Tongue (tissue), 2 donors: ENCODE measurements around the gene TMEM150C. TPM values are rescaled to one million over a fixed set of nuclear protein-coding genes. Genes with fewer than 3 reads are reported as not detected.
A peak's percentile ranks its signal among the peaks of the same experiment; 100 is the strongest.
"Not testable (repeated sequence)": the region's sequence is repeated elsewhere in the genome, so short reads cannot be mapped to it uniquely, and the experiment has no call there.

ENCODE experiments used
- DNase-seq: peaks from one replicate; pipeline ENCODE4 v3.0.0-alpha.2; 2015
- total RNA-seq: library from RNA; depleted of rRNA; stranded (reverse); fragments of >200 nt; gene quantifications from one replicate; pipeline ENCODE4 v1.2.3, GENCODE V29; 2014

TMEM150C gene
- total RNA-seq, 1 donor from 2014 or later: 6.4 TPM

DNA sequence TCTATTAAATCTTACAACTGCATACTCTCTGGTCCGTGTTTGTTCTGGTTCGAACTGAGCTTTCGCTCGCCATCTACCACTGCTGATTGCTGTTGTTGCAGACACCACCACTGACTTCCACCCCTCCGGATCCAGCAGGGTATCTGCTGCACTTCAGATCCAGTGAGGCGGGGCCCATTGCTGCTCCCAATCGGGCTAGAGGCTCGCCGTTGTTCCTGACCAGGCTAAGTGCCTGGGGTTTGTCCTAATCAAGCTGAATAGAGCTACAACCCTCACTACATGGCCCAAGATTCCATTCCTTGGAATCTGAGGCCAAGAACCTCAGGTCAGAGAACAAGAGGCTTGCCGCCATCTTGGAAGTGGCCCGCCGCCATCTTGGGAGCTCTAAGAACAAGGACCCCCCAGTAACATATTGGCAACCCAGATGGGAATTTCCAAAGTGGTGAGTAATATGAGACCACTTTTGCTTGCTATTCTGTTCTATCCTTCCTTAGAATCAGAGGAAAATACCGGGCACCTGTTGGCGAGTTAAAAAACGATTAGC, 88.1 kb downstream of the TMEM150C start:
- DNase-seq: no peak

DNA sequence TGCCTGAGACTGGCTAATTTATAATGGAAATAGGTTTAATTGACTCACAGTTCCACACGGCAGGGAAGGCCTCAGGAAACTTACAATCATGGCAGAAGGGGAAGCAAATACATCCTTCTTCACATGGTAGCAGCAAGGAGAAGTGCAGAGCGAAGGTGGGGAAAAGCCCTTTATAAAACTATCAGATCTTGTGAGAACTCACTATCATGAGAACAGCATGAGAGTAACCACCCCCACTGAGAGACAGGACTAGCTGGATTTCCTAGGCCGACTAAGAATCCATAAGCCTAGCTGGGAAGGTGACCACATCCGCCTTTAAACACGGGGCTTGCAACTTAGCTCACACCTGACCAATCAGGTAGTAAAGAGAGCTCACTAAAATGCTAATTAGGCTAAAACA, 88.7 kb downstream of the TMEM150C start:
- DNase-seq: not testable (repeated sequence)

GRCh38 chr4:82469791-82470345, 91.9 kb downstream of the TMEM150C start:
- DNase-seq: no peak

GRCh38 chr4:82467471-82467870, 94.3 kb downstream of the TMEM150C start:
- no peak for DNase-seq

DNA sequence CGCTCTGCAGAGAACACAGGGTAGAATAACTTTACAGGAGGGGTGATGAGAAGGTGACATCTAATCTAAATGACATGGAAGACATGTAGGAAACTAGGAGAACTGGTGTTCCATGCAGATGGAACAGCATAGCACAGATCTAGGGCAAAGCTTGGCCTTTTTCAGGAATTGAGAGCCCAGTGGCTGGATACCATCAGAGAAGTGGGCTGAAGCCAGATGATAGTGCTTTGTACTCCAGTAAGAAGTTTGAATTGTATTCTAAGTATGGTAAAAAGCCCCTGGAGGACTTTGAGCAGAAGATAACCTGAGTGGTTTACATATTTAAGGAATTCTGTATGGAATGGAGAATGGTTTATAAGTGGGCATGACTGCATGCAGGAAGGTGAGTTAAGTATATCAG, 98.6 kb downstream of the TMEM150C start:
- no peak for DNase-seq

- DNase-seq: peak; percentile 96
Measured at GRCh38 chr4:82462415-82462831, 99.4 kb downstream of the TMEM150C start.

DNA sequence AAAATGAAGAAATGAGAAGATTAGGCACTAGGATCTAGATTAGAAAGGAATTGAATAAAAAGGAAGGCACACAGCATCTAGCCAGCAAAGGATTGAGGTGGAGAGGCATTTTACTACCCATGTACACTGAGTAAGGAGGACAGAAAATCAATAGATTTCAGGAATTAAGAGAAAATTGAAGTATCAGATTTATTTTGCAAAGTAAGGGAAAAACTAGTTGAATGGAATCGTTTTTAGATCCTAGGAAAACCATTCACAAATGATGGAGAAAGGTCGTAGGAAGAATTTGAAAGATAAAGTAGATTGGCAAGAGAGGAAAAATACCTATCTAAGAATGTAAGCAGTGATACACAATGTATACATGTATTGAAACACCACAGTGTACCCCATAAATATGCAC, 100.1 kb downstream of the TMEM150C start:
- DNase-seq: no peak

DNA sequence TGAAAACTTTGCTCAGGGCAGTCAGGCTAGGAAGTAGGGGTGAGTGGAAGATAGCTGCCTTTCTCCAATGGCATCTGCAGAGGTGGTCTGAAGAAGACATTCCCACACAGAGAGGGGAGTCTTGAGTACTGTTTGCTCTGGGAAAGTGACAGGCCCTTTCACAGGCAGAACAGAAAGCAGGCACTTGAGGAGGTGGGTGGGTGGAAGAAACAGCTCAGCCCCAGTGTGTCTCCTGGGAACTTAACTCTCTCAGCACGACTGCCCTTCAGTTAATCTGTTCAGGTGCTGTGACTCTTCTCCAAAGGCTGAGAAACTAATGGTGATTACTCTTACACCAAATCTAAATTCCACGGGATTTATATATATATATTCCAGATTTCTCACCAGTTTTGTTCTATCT, 103.1 kb downstream of the TMEM150C start:
- DNase-seq: no peak

GRCh38 chr4:82457266-82457665, 104.5 kb downstream of the TMEM150C start:
- DNase-seq: no peak

DNA sequence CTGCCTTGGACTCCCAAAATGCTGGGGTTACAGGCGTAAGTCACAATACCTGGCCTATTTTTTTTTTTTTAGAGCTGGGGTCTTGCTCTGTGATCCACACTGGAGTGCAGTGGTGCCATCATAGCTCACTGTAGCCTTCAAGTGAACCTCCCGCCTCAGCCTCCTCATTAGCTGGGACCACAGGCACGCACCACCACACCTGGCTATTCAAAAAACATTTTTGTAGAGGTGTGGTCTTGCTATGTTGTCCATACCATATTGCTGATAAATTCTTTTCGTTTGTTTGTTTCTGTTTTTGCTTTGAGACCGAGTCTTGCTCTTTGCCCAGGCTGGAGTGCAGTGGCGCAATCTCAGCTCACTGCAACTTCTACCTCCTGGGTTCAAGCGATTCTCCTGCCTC, 109.8 kb downstream of the TMEM150C start:
- DNase-seq: no peak

GRCh38 chr4:82450966-82451755, 110.6 kb downstream of the TMEM150C start:
- peak; percentile 82 for DNase-seq

GRCh38 chr4:82447886-82448285, 113.9 kb downstream of the TMEM150C start:
- no peak for DNase-seq

DNA sequence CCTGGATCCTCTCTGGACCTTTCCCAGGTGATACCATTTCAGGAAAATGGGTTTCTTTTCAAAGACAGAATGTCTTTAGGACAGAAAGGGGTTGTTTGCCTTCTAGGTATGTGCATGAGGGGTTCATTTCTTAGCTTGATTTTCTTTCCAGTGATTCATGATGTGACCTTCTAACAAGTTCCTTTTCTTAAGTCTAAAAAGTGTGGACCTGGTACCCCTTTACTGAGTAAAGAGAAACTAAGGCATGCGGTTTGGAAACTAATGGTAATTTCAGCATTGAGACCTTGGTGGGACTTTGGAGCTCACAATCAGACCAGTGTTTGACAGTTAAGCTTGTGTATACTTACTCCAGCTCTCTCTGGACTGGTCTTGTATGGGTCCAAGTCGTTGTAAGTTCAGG, 122.7 kb downstream of the TMEM150C start:
- DNase-seq: no peak

GRCh38 chr4:82437285-82438005, 124.3 kb downstream of the TMEM150C start:
- DNase-seq: peak; percentile 38

- DNase-seq: no peak
Measured at GRCh38 chr4:82436780-82437179, 125.0 kb downstream of the TMEM150C start.

DNA sequence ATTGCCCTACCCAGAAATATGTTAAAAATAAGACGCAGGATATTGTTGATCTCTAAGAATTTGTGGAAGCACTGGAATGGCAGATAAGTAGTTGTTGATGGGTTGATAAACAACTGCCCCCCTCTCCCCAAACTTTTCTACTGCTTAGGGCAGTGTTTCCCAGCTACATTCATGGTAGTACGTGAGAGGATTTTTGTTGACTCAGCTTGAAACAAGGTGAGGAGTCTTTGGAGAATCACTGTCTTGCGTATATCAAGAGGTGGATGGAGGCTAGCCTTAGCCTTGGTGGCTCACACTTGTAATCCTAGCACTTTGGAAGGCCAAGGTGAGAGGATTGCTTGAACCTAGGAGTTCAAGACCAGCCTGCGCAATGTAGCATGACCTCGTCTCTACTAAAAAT, 125.7 kb downstream of the TMEM150C start:
- no peak for DNase-seq

DNA sequence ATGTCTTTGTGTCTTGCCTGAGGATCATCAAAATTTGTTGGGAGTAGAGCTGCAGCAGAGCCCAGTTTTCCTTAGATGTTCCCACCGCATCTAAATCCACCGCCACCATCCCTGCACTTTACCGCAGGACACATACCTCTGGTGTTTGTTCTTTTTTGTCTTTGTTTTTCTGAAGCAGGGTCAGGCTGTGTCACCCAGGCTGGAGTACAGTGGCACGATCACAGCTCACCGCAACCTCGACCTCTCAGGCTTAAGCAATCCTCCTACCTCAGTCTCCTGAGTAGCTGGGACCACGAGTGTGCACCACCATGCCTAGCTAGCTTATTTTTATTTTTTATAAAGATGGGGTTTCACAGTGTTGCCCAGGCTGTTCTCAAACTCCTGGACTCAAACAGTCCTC, 126.8 kb downstream of the TMEM150C start:
- DNase-seq: no peak

DNA sequence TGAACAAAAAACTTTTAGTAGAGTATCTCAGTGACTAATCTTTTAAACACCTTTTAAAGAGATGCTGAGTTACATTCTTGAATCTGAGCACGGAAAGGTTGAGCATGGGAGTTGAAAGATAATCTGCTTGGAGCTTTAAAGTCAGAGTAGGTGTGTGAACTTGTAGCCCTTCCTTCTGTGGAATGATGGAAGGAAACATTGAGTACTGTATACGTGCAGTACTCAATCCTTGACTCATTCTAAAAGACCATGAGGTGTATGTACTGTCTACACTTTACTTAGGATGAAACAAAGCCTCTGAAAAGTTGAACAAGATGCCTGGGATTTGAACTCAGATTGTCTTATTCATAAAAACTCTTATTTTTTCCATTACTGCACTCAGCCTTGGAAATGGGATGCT, 128.0 kb downstream of the TMEM150C start:
- DNase-seq: no peak

Other genes with a start within 250 kb of the TMEM150C start
- 103 TPM for gene HNRNPD, start 188.0 kb downstream of the TMEM150C start, total RNA-seq
- 303 TPM for gene HNRNPDL, start 131.5 kb downstream of the TMEM150C start, total RNA-seq
- 32.2 TPM for gene ENOPH1, start 131.4 kb downstream of the TMEM150C start, total RNA-seq
- gene SCD5, start 236.8 kb upstream of the TMEM150C start, total RNA-seq: 15.1 TPM